ENCODE measurements around the gene FLVCR2. TPM values are rescaled to one million over a fixed set of nuclear protein-coding genes. Genes with fewer than 3 reads are reported as not detected.
"Not testable (repeated sequence)": the region's sequence is repeated elsewhere in the genome, so short reads cannot be mapped to it uniquely, and the experiment has no call there.

FLVCR2 gene
- polyA plus RNA-seq, 1 experiment: 3.4 TPM

DNA sequence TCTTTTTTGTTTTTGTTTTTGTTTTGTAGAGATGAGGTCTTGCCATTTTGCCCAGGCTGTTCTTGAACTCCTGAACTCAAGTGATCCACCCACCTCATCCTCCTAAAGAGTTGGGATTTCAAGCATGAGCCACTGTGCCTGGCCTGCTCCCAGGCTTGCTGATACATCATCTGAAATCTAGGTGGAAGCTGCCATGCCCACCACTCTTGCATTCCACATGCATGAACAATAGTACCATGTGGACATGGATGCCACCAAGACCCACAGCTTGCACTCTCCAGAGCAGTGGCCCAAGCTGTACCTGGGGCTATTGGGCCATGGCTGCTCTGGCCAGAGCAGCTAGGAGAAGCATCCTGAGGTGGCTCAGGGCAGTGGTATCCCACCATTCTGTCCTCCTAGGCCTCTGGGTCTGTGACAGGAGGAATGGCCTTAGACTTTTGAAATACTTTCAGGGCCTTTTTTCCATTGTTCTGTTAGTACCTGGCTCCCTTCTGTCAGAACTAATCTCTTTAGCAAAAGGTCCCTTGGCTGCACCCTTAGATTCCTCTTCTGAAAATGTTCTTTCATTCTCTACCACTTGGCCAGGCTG, 13.7 kb downstream of the FLVCR2 start:
- TF ChIP-seq, protein P1, sequence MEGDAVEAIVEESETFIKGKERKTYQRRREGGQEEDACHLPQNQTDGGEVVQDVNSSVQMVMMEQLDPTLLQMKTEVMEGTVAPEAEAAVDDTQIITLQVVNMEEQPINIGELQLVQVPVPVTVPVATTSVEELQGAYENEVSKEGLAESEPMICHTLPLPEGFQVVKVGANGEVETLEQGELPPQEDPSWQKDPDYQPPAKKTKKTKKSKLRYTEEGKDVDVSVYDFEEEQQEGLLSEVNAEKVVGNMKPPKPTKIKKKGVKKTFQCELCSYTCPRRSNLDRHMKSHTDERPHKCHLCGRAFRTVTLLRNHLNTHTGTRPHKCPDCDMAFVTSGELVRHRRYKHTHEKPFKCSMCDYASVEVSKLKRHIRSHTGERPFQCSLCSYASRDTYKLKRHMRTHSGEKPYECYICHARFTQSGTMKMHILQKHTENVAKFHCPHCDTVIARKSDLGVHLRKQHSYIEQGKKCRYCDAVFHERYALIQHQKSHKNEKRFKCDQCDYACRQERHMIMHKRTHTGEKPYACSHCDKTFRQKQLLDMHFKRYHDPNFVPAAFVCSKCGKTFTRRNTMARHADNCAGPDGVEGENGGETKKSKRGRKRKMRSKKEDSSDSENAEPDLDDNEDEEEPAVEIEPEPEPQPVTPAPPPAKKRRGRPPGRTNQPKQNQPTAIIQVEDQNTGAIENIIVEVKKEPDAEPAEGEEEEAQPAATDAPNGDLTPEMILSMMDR (IDR thresholded peaks at IDR 0.05; ENCODE audit: low read depth, low read length): no peak
- CTCF ChIA-PET: no interaction called here
- Histone ChIP-seq H3K4me3 (ENCODE audit: low read depth, low read length) (no peak overlapping the region), H3K9me3 (ENCODE audit: control insufficient read depth, insufficient read depth, low read length) (peaks cover 4% of the 10 kb centered on the region), H3K27me3 (ENCODE audit: control insufficient read depth, insufficient read depth, low read length) (peaks cover 18% of the 10 kb centered on the region), H3K27ac (ENCODE audit: low read depth, low read length) (no peak overlapping the region)
- POLR2A ChIA-PET: no interaction called here
- no peak for DNase-seq (ENCODE audit: low read depth, low spot score)

DNA sequence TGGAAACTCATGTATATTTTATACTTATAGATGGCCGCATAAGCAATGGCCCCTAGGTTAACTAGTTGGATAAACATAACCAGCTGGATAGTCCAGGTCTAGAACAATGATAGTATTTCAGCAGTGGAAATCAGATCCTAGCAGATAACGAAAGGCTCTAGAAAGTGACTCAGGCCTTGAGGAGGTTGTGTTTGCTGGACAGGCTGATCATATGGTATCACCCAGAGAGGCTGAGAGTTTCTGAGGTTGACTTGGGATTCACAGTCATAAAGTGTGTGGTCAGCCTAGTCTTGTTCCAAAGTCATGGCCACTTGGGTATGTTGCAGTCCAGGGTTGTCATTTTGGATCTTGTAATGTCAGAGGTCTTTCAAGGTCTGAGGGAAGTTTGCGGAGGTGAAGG, 16.8 kb downstream of the FLVCR2 start:
- H3K27me3 ChIP-seq (ENCODE audit: control insufficient read depth, insufficient read depth, low read length): peaks cover 14% of the 10 kb centered on the region
- H3K4me3 ChIP-seq (ENCODE audit: low read depth, low read length): no peak overlapping the region
- POLR2A ChIA-PET: no interaction called here
- CTCF ChIA-PET: no interaction called here
- TF ChIP-seq, protein P1 (IDR thresholded peaks at IDR 0.05; ENCODE audit: low read depth, low read length): no peak
- H3K9me3 ChIP-seq (ENCODE audit: control insufficient read depth, insufficient read depth, low read length): peaks cover 4% of the 10 kb centered on the region
- DNase-seq (ENCODE audit: low read depth, low spot score): no peak
- H3K27ac ChIP-seq (ENCODE audit: low read depth, low read length): no peak overlapping the region

DNA sequence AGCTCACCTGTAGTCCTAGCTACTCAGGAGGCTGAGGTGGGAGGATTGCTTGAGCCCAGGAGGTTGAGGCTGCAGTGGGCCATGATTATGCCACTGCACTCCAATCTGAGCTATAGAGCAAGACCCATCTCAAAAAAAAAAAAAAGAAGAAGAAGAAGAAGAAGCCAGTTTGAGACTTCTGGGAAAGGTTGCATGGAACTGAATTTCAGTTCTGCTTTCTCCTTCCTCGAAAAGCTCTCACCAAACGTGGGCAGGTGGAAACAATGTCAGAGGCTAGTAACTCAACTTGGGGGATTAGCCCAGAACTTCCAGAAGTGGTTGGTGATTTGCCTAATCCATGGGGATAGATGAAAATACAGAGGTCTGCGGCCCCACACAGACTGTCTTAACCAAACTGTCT, 18.7 kb downstream of the FLVCR2 start:
- Histone ChIP-seq H3K4me3 (ENCODE audit: low read depth, low read length) (no peak overlapping the region), H3K27me3 (ENCODE audit: control insufficient read depth, insufficient read depth, low read length) (peaks cover 22% of the 10 kb centered on the region), H3K9me3 (ENCODE audit: control insufficient read depth, insufficient read depth, low read length) (peaks cover 1% of the 10 kb centered on the region), H3K27ac (ENCODE audit: low read depth, low read length) (no peak overlapping the region)
- POLR2A ChIA-PET: no interaction called here
- DNase-seq (ENCODE audit: low read depth, low spot score): no peak
- CTCF ChIA-PET: no interaction called here
- TF ChIP-seq, protein P1 (IDR thresholded peaks at IDR 0.05; ENCODE audit: low read depth, low read length): no peak

DNA sequence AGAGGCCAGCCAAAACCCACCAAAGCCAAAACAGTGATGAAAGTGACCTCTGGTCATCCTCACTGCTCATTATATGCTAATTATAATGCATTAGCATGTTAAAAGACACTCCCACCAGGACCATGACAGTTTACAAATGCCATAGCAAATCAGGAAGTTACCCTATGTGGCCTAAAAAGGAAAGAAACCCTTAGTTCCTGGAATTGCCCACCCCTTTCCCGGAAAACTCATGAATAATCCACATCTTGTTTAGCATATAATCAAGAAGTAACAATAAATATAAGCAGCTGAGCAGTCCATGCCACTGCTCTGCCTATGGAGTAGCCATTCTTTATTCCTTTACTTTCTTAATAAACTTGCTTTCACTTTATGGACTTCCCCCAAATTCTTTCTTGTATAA, 21.7 kb downstream of the FLVCR2 start:
- H3K9me3 ChIP-seq (ENCODE audit: control insufficient read depth, insufficient read depth, low read length); DNase-seq (ENCODE audit: low read depth, low spot score); H3K4me3 ChIP-seq (ENCODE audit: low read depth, low read length); POLR2A ChIA-PET; H3K27ac ChIP-seq (ENCODE audit: low read depth, low read length): not testable (repeated sequence)
- H3K27me3 ChIP-seq (ENCODE audit: control insufficient read depth, insufficient read depth, low read length): peaks cover 27% of the 10 kb centered on the region
- CTCF ChIA-PET: interaction anchor here (1.0 kb wide), 1 partner anchor 11 kb away, joined by 5 read pairs; no protein-coding TSS in a partner anchor

DNA sequence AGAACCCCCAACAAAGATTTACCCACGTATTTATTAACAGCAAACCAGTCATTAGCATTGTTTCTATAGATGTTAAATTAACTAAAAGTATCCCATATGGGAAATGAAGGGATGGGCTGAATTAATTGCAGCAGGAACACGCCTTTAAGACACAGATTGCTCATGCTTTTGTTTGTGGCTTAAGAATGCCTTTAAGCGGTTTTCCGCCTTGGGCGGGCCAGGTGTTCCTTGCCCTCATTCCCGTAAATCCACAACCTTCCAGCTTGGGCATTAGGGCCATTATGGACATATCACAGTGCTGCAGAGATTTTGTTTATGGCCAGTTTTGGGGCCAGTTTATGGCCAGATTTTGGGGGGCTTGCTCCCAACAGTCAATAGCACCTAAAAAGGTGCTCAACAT, 22.6 kb downstream of the FLVCR2 start:
- DNase-seq (ENCODE audit: low read depth, low spot score): not testable (repeated sequence)
- CTCF ChIA-PET: interaction anchor here (0.6 to 1.1 kb wide), 3 partner anchors 11 to 437 kb away, joined by 3 to 5 read pairs (median 4); no protein-coding TSS in a partner anchor

DNA sequence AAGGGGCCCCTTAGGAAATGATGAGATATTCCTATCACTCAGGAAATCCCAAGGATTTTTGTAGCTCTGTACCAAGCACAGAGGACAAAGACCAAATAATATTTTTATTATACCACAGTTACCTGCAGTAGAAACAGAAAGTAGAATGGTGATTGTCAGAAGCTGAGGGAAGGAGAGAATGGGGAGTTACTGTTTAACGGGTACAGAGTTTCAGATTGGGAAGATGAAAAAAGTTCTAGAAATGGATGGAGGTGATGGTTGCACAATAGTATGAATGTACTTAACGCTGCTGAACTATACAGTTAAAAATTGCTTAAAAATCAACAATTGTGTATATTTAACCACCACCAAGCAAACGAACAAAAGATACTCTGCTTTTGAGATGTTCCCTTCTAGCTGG, 24.1 kb downstream of the FLVCR2 start:
- H3K9me3 ChIP-seq (ENCODE audit: control insufficient read depth, insufficient read depth, low read length): peaks cover 8% of the 10 kb centered on the region; the same call in 1 of the 2 replicates
- DNase-seq (ENCODE audit: low read depth, low spot score): no peak
- POLR2A ChIA-PET: no interaction called here
- CTCF ChIA-PET: interaction anchor here (1.0 to 2.1 kb wide), 2 partner anchors 25 to 52 kb away, joined by 3 to 7 read pairs; partner anchors contain the start of gene FLVCR2
- H3K4me3 ChIP-seq (ENCODE audit: low read depth, low read length): no peak overlapping the region
- TF ChIP-seq, protein P1 (IDR thresholded peaks at IDR 0.05; ENCODE audit: low read depth, low read length): no peak
- no peak overlapping the region for H3K27ac ChIP-seq (ENCODE audit: low read depth, low read length)
- peaks cover 20% of the 10 kb centered on the region for H3K27me3 ChIP-seq (ENCODE audit: control insufficient read depth, insufficient read depth, low read length)

More for the DNA sequence above, 22.6 kb downstream of the FLVCR2 start:
- H3K27ac ChIP-seq (ENCODE audit: low read depth, low read length); H3K9me3 ChIP-seq (ENCODE audit: control insufficient read depth, insufficient read depth, low read length); H3K4me3 ChIP-seq (ENCODE audit: low read depth, low read length); POLR2A ChIA-PET: not testable (repeated sequence)
- H3K27me3 ChIP-seq (ENCODE audit: control insufficient read depth, insufficient read depth, low read length): peaks cover 20% of the 10 kb centered on the region
